ENCODE measurements around the gene PROSER1. TPM values are rescaled to one million over a fixed set of nuclear protein-coding genes. Genes with fewer than 3 reads are reported as not detected.

The PROSER1 gene
- total RNA-seq, 1 donor from 2014 or later = 86.6 TPM

DNA sequence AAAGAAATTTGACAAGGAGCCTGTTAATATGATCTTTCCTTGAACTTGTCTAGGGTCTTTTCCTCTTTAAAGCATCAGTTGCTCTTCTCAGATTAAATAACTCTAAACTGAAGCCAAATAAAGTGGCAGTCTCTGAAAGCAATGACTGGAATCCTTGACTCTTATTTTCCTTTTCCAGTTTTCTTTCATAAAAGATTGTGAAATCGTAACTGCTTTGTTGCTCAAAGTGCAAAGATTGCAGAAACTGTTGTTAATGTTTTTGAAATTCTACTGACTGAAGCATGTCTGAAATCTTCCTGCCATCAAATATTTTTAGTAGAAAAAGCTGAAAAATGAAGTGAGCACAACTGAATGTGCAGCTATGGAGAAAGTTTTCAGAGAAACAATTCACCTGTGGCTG lies 2.3 kb upstream of the PROSER1 start:
- no peaks in the 10 kb centered on the region for H3K9me3 Mint-ChIP-seq
- peaks cover 22% of the 10 kb centered on the region for H3K36me3 Mint-ChIP-seq (ENCODE audit: low read depth)
- H3K27me3 Mint-ChIP-seq = no peaks in the 10 kb centered on the region
- H3K4me3 Mint-ChIP-seq = peak overlapping the region; percentile 91
- H3K4me1 Mint-ChIP-seq = peaks cover 43% of the 10 kb centered on the region
- intact Hi-C loops (cut with micrococcal nuclease) = no loop called here
- H3K27ac Mint-ChIP-seq = peak overlapping the region; percentile 56
- no peak for DNase-seq

DNA sequence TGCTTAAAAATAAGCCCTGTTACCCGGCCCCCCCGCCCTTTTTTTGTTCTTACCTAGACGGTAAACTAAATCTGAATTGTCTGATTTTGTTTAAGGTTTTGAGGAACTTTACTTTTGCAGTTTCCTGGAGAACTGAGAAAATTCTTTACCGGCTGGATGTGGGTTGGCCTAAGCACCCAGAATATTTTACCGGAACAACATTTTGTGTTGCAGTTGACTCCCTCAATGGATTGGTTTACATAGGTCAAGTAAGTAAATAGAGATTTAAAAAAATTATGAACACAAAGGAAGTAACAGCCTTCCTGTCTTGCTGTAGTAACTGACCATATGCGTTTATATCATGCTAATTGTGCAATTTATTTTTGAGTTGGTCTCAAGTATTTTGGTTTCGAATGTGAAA lies 1.2 kb upstream of the PROSER1 start:
- peak overlapping the region; percentile 91 for H3K4me3 Mint-ChIP-seq
- peak overlapping the region; percentile 95 for H3K27ac Mint-ChIP-seq
- H3K27me3 Mint-ChIP-seq = no peaks in the 10 kb centered on the region
- no peak for DNase-seq
- H3K36me3 Mint-ChIP-seq (ENCODE audit: low read depth) = peaks cover 19% of the 10 kb centered on the region
- peaks cover 48% of the 10 kb centered on the region for H3K4me1 Mint-ChIP-seq
- intact Hi-C loops (cut with micrococcal nuclease) = loop anchor here (2.0 to 5.0 kb wide), 5 partner anchors 223 to 1738 kb away; partner anchors contain the start of genes COG6 and LHFPL6
- H3K9me3 Mint-ChIP-seq = no peaks in the 10 kb centered on the region

- peak; percentile 89 for DNase-seq
- intact Hi-C loops (cut with micrococcal nuclease) = loop anchor here (1.0 to 5.0 kb wide), 6 partner anchors 57 to 1738 kb away; partner anchors contain the start of genes COG6 and LHFPL6
- no peaks in the 10 kb centered on the region for H3K9me3 Mint-ChIP-seq
- peak overlapping the region; percentile 91 for H3K4me3 Mint-ChIP-seq
- H3K36me3 Mint-ChIP-seq (ENCODE audit: low read depth) = peaks cover 22% of the 10 kb centered on the region
- H3K27me3 Mint-ChIP-seq = no peaks in the 10 kb centered on the region
- H3K27ac Mint-ChIP-seq = peak overlapping the region; percentile 95
- H3K4me1 Mint-ChIP-seq = peaks cover 50% of the 10 kb centered on the region
Measured at GRCh38 chr13:39038569-39039030, 711 bp upstream of the PROSER1 start.

- no peaks in the 10 kb centered on the region for H3K9me3 Mint-ChIP-seq
- peak overlapping the region; percentile 95 for H3K27ac Mint-ChIP-seq
- intact Hi-C loops (cut with micrococcal nuclease) = loop anchor here (2.0 to 5.0 kb wide), 3 partner anchors 17 to 685 kb away; no protein-coding TSS in a partner anchor
- H3K27me3 Mint-ChIP-seq = no peaks in the 10 kb centered on the region
- no peak for DNase-seq
- H3K4me1 Mint-ChIP-seq = peaks cover 46% of the 10 kb centered on the region
- peaks cover 20% of the 10 kb centered on the region for H3K36me3 Mint-ChIP-seq (ENCODE audit: low read depth)
- peak overlapping the region; percentile 91 for H3K4me3 Mint-ChIP-seq
Measured at GRCh38 chr13:39037410-39037879, 444 bp downstream of the PROSER1 start.

DNA sequence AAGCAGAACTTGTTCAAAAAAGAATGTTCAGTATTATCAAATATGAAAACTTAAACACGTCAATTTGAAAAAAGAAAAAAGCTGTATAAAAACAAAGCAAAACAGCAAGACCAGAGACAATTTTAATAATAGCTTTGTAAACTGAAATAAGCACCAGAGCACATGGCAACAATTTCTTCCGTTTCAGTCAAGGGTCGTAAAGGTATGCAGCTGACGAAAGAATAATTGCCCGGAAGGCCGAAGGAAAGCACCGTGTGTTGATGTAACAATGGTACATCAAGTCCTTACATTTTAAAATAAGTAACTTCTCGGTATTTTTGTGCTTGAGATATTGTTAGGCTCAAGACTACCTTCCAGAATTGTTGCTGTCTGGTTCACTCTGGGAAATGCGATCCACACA lies 1.7 kb downstream of the PROSER1 start:
- H3K4me1 Mint-ChIP-seq = peaks cover 48% of the 10 kb centered on the region
- H3K27ac Mint-ChIP-seq = peak overlapping the region; percentile 91
- intact Hi-C loops (cut with micrococcal nuclease) = loop anchor here (2.0 to 5.0 kb wide), 3 partner anchors 15 to 684 kb away; no protein-coding TSS in a partner anchor
- no peaks in the 10 kb centered on the region for H3K9me3 Mint-ChIP-seq
- H3K27me3 Mint-ChIP-seq = no peaks in the 10 kb centered on the region
- peaks cover 23% of the 10 kb centered on the region for H3K36me3 Mint-ChIP-seq (ENCODE audit: low read depth)
- DNase-seq = peak; percentile 70
- peak overlapping the region; percentile 91 for H3K4me3 Mint-ChIP-seq

- intact Hi-C loops (cut with micrococcal nuclease) = loop anchor here (2.0 to 5.0 kb wide), 3 partner anchors 15 to 683 kb away; no protein-coding TSS in a partner anchor
- Mint-ChIP-seq H3K9me3 (no peaks in the 10 kb centered on the region), H3K4me1 (peaks cover 46% of the 10 kb centered on the region), H3K36me3 (ENCODE audit: low read depth) (peaks cover 22% of the 10 kb centered on the region), H3K27ac (peak overlapping the region; percentile 91), H3K27me3 (no peaks in the 10 kb centered on the region), H3K4me3 (peak overlapping the region; percentile 91)
- DNase-seq = no peak
Measured at GRCh38 chr13:39035799-39036198, 2.1 kb downstream of the PROSER1 start.

DNA sequence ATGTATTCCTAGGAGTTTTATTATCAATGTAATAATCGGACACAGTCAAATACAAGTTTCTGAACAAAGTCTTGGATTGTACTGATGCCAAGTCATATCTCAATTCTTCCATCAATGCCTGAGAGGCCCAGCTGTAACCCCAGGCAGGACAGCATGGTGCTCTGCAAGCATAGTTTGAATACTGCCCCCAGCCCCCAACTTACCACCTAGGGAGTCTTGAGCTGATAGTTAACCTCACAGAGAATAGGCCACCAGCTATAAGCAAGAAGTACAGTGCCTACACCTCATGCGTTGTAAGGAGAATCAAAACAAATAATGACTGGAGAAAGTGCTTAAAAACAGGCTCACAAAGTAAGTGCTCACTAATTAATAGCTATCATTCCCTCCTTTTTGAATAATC lies 2.7 kb downstream of the PROSER1 start:
- Mint-ChIP-seq H3K9me3 (no peaks in the 10 kb centered on the region), H3K27ac (peak overlapping the region; percentile 91), H3K4me1 (peaks cover 41% of the 10 kb centered on the region), H3K36me3 (ENCODE audit: low read depth) (peaks cover 20% of the 10 kb centered on the region), H3K4me3 (peak overlapping the region; percentile 91), H3K27me3 (no peaks in the 10 kb centered on the region)
- intact Hi-C loops (cut with micrococcal nuclease) = loop anchor here (5.0 kb wide), 2 partner anchors 227 to 683 kb away; no protein-coding TSS in a partner anchor
- no peak for DNase-seq

- intact Hi-C loops (cut with micrococcal nuclease) = no loop called here
- H3K4me3 Mint-ChIP-seq = peak overlapping the region; percentile 71
- no peaks in the 10 kb centered on the region for H3K9me3 Mint-ChIP-seq
- peaks cover 35% of the 10 kb centered on the region for H3K4me1 Mint-ChIP-seq
- H3K27me3 Mint-ChIP-seq = no peaks in the 10 kb centered on the region
- H3K36me3 Mint-ChIP-seq (ENCODE audit: low read depth) = peaks cover 22% of the 10 kb centered on the region
- no peak for DNase-seq
- H3K27ac Mint-ChIP-seq = no peak overlapping the region
Measured at GRCh38 chr13:39034085-39034484, 3.8 kb downstream of the PROSER1 start.

- H3K27ac Mint-ChIP-seq = no peak overlapping the region
- intact Hi-C loops (cut with micrococcal nuclease) = no loop called here
- H3K36me3 Mint-ChIP-seq (ENCODE audit: low read depth) = peaks cover 30% of the 10 kb centered on the region
Measured at GRCh38 chr13:39032150-39032549, 5.7 kb downstream of the PROSER1 start.

GRCh38 chr13:39025433-39025839 lies 12.5 kb downstream of the PROSER1 start:
- no peak overlapping the region for H3K4me3 Mint-ChIP-seq
- peaks cover 2% of the 10 kb centered on the region for H3K4me1 Mint-ChIP-seq
- H3K27ac Mint-ChIP-seq = no peak overlapping the region
- no peaks in the 10 kb centered on the region for H3K9me3 Mint-ChIP-seq
- H3K27me3 Mint-ChIP-seq = no peaks in the 10 kb centered on the region
- no peak for DNase-seq
- peaks cover 58% of the 10 kb centered on the region for H3K36me3 Mint-ChIP-seq (ENCODE audit: low read depth)
- intact Hi-C loops (cut with micrococcal nuclease) = no loop called here

More at GRCh38 chr13:39032150-39032549, 5.7 kb downstream of the PROSER1 start:
- DNase-seq = no peak
- Mint-ChIP-seq H3K9me3 (no peaks in the 10 kb centered on the region), H3K27me3 (no peaks in the 10 kb centered on the region), H3K4me3 (no peak overlapping the region), H3K4me1 (peaks cover 31% of the 10 kb centered on the region)

GRCh38 chr13:39023761-39024160 lies 14.1 kb downstream of the PROSER1 start:
- Mint-ChIP-seq H3K4me1 (peaks cover 2% of the 10 kb centered on the region), H3K4me3 (no peak overlapping the region), H3K27me3 (no peaks in the 10 kb centered on the region), H3K36me3 (ENCODE audit: low read depth) (peaks cover 61% of the 10 kb centered on the region), H3K9me3 (no peaks in the 10 kb centered on the region), H3K27ac (no peak overlapping the region)
- intact Hi-C loops (cut with micrococcal nuclease) = no loop called here
- no peak for DNase-seq

DNA sequence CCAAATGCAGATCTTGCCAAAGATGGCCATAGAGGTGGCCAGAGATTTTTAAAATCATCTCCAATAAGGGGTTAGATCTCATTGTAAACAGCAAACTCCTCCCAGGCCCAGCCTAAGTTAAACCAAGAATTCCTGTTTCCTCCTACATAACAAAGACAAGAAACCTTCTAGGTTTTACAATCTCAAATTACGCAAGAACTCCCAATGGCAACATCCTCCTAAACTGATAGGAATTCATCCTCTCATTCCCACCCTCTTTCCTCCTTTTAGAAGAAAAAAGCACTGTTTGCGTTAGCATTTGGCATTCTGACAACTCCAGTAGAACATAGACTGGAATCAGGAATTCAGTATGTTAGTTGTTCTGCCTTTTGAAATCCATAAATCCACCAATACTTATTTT lies 14.6 kb downstream of the PROSER1 start:
- intact Hi-C loops (cut with micrococcal nuclease) = no loop called here
- DNase-seq = no peak

GRCh38 chr13:39020853-39021462 lies 16.9 kb downstream of the PROSER1 start:
- intact Hi-C loops (cut with micrococcal nuclease) = loop anchor here (2.0 kb wide), 1 partner anchor 16 kb away; no protein-coding TSS in a partner anchor
- Mint-ChIP-seq H3K36me3 (ENCODE audit: low read depth) (peaks cover 56% of the 10 kb centered on the region), H3K4me1 (peaks cover 11% of the 10 kb centered on the region), H3K9me3 (no peaks in the 10 kb centered on the region), H3K27ac (no peak overlapping the region), H3K27me3 (no peaks in the 10 kb centered on the region), H3K4me3 (no peak overlapping the region)
- DNase-seq = no peak

More for the DNA sequence above, 14.6 kb downstream of the PROSER1 start:
- H3K27me3 Mint-ChIP-seq = no peaks in the 10 kb centered on the region
- peaks cover 4% of the 10 kb centered on the region for H3K4me1 Mint-ChIP-seq
- no peak overlapping the region for H3K4me3 Mint-ChIP-seq
- H3K9me3 Mint-ChIP-seq = no peaks in the 10 kb centered on the region
- H3K27ac Mint-ChIP-seq = no peak overlapping the region
- H3K36me3 Mint-ChIP-seq (ENCODE audit: low read depth) = peaks cover 63% of the 10 kb centered on the region

GRCh38 chr13:39016787-39017186 lies 21.1 kb downstream of the PROSER1 start:
- H3K36me3 Mint-ChIP-seq (ENCODE audit: low read depth) = peaks cover 56% of the 10 kb centered on the region
- intact Hi-C loops (cut with micrococcal nuclease) = no loop called here

More at GRCh38 chr13:39016787-39017186, 21.1 kb downstream of the PROSER1 start:
- Mint-ChIP-seq H3K4me1 (peaks cover 11% of the 10 kb centered on the region), H3K9me3 (no peaks in the 10 kb centered on the region), H3K27ac (peak overlapping the region; percentile 69), H3K27me3 (no peaks in the 10 kb centered on the region), H3K4me3 (no peak overlapping the region)
- DNase-seq = peak; percentile 74
